Keratinocyte (primary cell): Measurements from ENCODE around the gene CDH22. TPM values are rescaled to one million over a fixed set of nuclear protein-coding genes. Genes with fewer than 3 reads are reported as not detected.

Experiments used
- DNase-seq: peaks from one replicate; pipeline ENCODE4 v3.0.0-alpha.2; 2011; ENCODE audit warnings: low read depth, missing footprints, low spot score
- FAIRE-seq: peaks from 2 replicates; lab custom pipeline; 2011; peaks lifted over from hg19 to GRCh38; lab: Jason Lieb, UNC
- H2AFZ ChIP-seq: 2 replicates; pipeline ENCODE4 v1.6.0; 2012; ENCODE audit warnings: low read length, control low read depth, inconsistent platforms; ENCODE audit not compliant: control insufficient read depth
- H3K27ac ChIP-seq: 2 replicates; pipeline ENCODE4 v1.5.1; 2011; ENCODE audit warnings: low read length; ENCODE audit not compliant: control insufficient read depth, insufficient read depth
- H3K27me3 ChIP-seq: 3 replicates; pipeline ENCODE4 v1.6.0; 2011; ENCODE audit warnings: low read length; ENCODE audit not compliant: control insufficient read depth, insufficient read depth; ENCODE audit errors: extremely low read depth
- H3K36me3 ChIP-seq, 2 experiments: 2 replicates in 1 of 2; 3 replicates in 1 of 2; pipeline ENCODE4 v1.5.1; 2011; ENCODE audit warnings: low read length in 2 of 2, mild to moderate bottlenecking in 1 of 2; ENCODE audit not compliant: control insufficient read depth in 2 of 2, insufficient read depth in 2 of 2; ENCODE audit errors: extremely low read depth in 1 of 2
- H3K4me1 ChIP-seq: 3 replicates; pipeline ENCODE4 v1.5.1; 2011; ENCODE audit warnings: low read length; ENCODE audit not compliant: control insufficient read depth, insufficient read depth; ENCODE audit errors: extremely low read depth
- H3K4me2 ChIP-seq: 3 replicates; pipeline ENCODE4 v1.6.0; 2011; ENCODE audit warnings: low read depth, low read length; ENCODE audit not compliant: control insufficient read depth, insufficient read depth; ENCODE audit errors: extremely low read depth
- H3K4me3 ChIP-seq, 3 experiments: fragments of 200-600 bp in 1 of 3; sonication (generic) in 1 of 3; 2 replicates in 2 of 3; 3 replicates in 1 of 3; pipeline ENCODE4 v1.5.1; 2011 to 2016; ENCODE audit warnings: low read length in 3 of 3, mild to moderate bottlenecking in 3 of 3, control low read depth in 2 of 3, inconsistent platforms in 1 of 3, low read depth in 1 of 3, mixed read lengths in 1 of 3, mixed run types in 1 of 3, moderate library complexity in 1 of 3; ENCODE audit not compliant: control insufficient read depth in 2 of 3, insufficient read depth in 2 of 3; ENCODE audit errors: extremely low read depth in 1 of 3
- H3K79me2 ChIP-seq: 2 replicates; pipeline ENCODE4 v1.6.0; 2012; ENCODE audit warnings: low read length; ENCODE audit not compliant: control insufficient read depth, insufficient read depth
- H3K9ac ChIP-seq: 3 replicates; pipeline ENCODE4 v1.6.0; 2011; ENCODE audit warnings: low read length; ENCODE audit not compliant: control insufficient read depth, insufficient read depth; ENCODE audit errors: extremely low read depth
- H3K9me1 ChIP-seq: 3 replicates; pipeline ENCODE4 v1.6.0; 2011; ENCODE audit warnings: low read length; ENCODE audit not compliant: control insufficient read depth, insufficient read depth; ENCODE audit errors: extremely low read depth
- H3K9me3 ChIP-seq: 2 replicates; pipeline ENCODE4 v1.5.1; 2012; ENCODE audit warnings: low read depth, low read length; ENCODE audit not compliant: control insufficient read depth
- H4K20me1 ChIP-seq: 3 replicates; pipeline ENCODE4 v1.6.0; 2011; ENCODE audit warnings: low read length; ENCODE audit not compliant: control insufficient read depth, insufficient read depth; ENCODE audit errors: extremely low read depth
- EZH2 ChIP-seq: IDR thresholded peaks from one replicate; pipeline ENCODE4 v1.6.1; 2012; ENCODE audit warnings: inconsistent platforms, mild to moderate bottlenecking, low read length, moderate library complexity
- dilution Hi-C: fragments of 300-500 bp; cut with MboI; formaldehyde crosslinking; loops from one replicate; pipeline ENCODE4 v1.7.0; 2020; ENCODE audit warnings: low sequenced_read_pairs; ENCODE audit not compliant: extremely low pct_ligation_motif_present
- polyA plus RNA-seq, 5 experiments: library from polyadenylated mRNA; depleted of rRNA in 3 of 5; stranded (reverse) in 3 of 5; stranded (forward) in 1 of 5; unstranded in 1 of 5; fragments of >200 nt; gene quantifications; 1 replicate in 1 of 5; 2 replicates in 3 of 5; 3 replicates in 1 of 5; pipeline versions ENCODE4 v1.2.1 to v1.2.3, GENCODE V29; 2011 to 2012; ENCODE audit warnings: missing spikeins in 2 of 5, low read depth in 1 of 5, low replicate concordance in 1 of 5
- TF ChIP-seq, protein P1 (sequence below), 3 experiments: IDR thresholded peaks in 1 of 3; conservative IDR thresholded peaks in 1 of 3; optimal IDR thresholded peaks in 1 of 3; 2 replicates in 2 of 3; 3 replicates in 1 of 3; pipeline versions ENCODE3 to v1.5.1; 2011; ENCODE audit warnings: low read length in 3 of 3, mild to moderate bottlenecking in 3 of 3, moderate library complexity in 2 of 3, control low read depth in 1 of 3, inconsistent platforms in 1 of 3; ENCODE audit not compliant: insufficient read depth in 2 of 3; ENCODE audit errors: extremely low read depth in 1 of 3

Gene CDH22
- polyA plus RNA-seq, 1 donor (not counting 4 experiments of a cell fraction or from before 2014, with no cell fraction given) = not detected

DNA sequence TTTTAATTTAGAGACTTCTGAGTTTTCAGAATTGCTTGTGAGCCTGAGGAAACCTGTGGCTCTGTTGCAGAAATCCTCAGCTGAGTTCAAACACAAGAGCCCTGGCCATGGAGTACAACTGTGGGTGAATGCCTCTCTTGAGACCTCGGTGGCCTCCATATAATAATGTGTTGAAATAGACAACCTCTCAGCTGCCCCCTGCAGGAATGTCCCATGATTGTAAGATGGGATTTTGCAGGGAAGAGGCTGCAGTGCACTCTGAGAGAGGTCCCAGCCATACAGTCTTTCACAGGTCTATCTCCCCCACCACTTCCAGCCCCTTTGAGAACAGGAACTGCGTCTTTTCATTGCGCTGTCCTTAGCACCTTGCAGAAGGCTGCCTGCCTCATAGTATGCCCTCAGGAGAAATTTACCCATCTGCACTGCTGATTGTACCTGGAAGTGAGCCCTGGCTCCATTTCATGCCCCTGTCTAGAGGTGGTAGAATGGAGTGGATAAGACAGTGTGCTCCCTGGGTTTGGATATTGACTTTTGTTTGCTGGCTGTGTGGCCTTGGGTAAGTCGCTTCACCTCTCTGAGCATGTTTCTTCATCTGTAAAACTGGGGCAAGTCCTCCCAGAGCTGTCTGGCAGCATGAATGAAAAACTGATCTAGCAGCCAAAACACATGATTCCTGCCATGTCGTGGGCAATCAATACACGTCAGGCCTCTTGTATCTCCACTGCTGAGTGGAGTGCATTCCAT lies 16.8 kb upstream of the CDH22 start:
- Histone ChIP-seq H3K4me2 (no peak overlapping the region), H3K9ac (no peak overlapping the region), H3K27me3 (peaks cover 46% of the 10 kb centered on the region), H3K79me2 (no peaks in the 10 kb centered on the region), H3K27ac (no peak overlapping the region), H3K4me1 (peaks cover 18% of the 10 kb centered on the region), H3K9me1 (no peaks in the 10 kb centered on the region), H3K4me3 (no peak overlapping the region), H4K20me1 (peaks cover 5% of the 10 kb centered on the region), H3K9me3 (no peaks in the 10 kb centered on the region), H3K36me3 (no peaks in the 10 kb centered on the region), H2AFZ (no peak overlapping the region)
- TF ChIP-seq, protein P1, sequence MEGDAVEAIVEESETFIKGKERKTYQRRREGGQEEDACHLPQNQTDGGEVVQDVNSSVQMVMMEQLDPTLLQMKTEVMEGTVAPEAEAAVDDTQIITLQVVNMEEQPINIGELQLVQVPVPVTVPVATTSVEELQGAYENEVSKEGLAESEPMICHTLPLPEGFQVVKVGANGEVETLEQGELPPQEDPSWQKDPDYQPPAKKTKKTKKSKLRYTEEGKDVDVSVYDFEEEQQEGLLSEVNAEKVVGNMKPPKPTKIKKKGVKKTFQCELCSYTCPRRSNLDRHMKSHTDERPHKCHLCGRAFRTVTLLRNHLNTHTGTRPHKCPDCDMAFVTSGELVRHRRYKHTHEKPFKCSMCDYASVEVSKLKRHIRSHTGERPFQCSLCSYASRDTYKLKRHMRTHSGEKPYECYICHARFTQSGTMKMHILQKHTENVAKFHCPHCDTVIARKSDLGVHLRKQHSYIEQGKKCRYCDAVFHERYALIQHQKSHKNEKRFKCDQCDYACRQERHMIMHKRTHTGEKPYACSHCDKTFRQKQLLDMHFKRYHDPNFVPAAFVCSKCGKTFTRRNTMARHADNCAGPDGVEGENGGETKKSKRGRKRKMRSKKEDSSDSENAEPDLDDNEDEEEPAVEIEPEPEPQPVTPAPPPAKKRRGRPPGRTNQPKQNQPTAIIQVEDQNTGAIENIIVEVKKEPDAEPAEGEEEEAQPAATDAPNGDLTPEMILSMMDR (optimal IDR thresholded peaks at IDR 0.05 in 1 of 3, IDR thresholded peaks at IDR 0.05 in 1 of 3, conservative IDR thresholded peaks at IDR 0.05 in 1 of 3; ENCODE audit: extremely low read depth in 1 of 3, insufficient read depth in 2 of 3, low read length in 3 of 3) = peak; percentile 37 to 55 (median 50)
- no peak for TF ChIP-seq EZH2
- dilution Hi-C loops = no loop called here
- DNase-seq (no peak), FAIRE-seq (no peak)

DNA sequence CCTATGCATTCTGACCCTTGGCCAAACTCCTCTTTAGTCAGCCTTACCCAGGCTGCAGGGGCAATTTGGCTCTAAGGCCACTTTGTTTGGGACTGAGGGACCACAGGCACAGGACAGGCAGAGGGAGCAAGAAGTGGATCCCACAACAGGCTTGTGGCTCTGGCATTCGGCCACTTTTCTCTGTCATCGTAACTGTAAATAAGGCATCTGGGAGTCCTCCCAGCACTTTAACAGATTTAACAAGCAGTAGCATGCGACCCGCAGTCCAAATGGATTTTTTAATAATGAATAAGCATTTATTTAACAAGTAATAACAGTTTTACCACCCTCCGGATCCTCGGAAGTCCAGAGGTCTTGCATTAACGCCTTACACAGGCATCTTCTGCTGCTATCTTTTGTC lies 16.1 kb upstream of the CDH22 start:
- Histone ChIP-seq H2AFZ (no peak overlapping the region), H3K27ac (no peak overlapping the region), H4K20me1 (peaks cover 5% of the 10 kb centered on the region), H3K36me3 (no peaks in the 10 kb centered on the region), H3K9ac (no peak overlapping the region), H3K4me3 (no peak overlapping the region), H3K9me1 (no peaks in the 10 kb centered on the region), H3K4me2 (peak overlapping the region; percentile 18), H3K27me3 (peaks cover 46% of the 10 kb centered on the region), H3K4me1 (peaks cover 18% of the 10 kb centered on the region), H3K79me2 (no peaks in the 10 kb centered on the region), H3K9me3 (no peaks in the 10 kb centered on the region)
- dilution Hi-C loops = no loop called here
- TF ChIP-seq EZH2 = no peak
- TF ChIP-seq, protein P1 (optimal IDR thresholded peaks at IDR 0.05 in 1 of 3, IDR thresholded peaks at IDR 0.05 in 1 of 3, conservative IDR thresholded peaks at IDR 0.05 in 1 of 3; ENCODE audit: extremely low read depth in 1 of 3, insufficient read depth in 2 of 3, low read length in 3 of 3) = no peak
- FAIRE-seq = no peak
- no peak for DNase-seq
